Transverse colon (tissue), 4 donors: ENCODE measurements around the gene ZNFX1. TPM values are rescaled to one million over a fixed set of nuclear protein-coding genes. Genes with fewer than 3 reads are reported as not detected.
A peak's percentile ranks its signal among the peaks of the same experiment; 100 is the strongest.

Experiments used
- DNase-seq: peaks from one replicate; pipeline ENCODE4 v3.0.0-alpha.2; 2019
- H3K27ac ChIP-seq, 4 donors: fragments of 200-600 bp; sonication (generic); 2 replicates each; pipeline ENCODE4 v1.5.1; 2016 to 2018; ENCODE audit warnings: inconsistent platforms in 4 of 4
- H3K27me3 ChIP-seq: fragments of 200-600 bp; sonication (generic); 2 replicates; pipeline ENCODE4 v1.5.1; 2017; ENCODE audit warnings: inconsistent platforms
- H3K36me3 ChIP-seq, 4 donors: fragments of 200-600 bp; sonication (generic); 2 replicates each; pipeline ENCODE4 v1.5.1; 2017 to 2019; ENCODE audit warnings: inconsistent platforms in 4 of 4
- H3K4me1 ChIP-seq, 4 donors: fragments of 200-600 bp; sonication (generic); 2 replicates each; pipeline ENCODE4 v1.5.1; 2017 to 2020; ENCODE audit warnings: inconsistent platforms in 4 of 4
- H3K4me3 ChIP-seq, 4 donors: fragments of 200-600 bp; sonication (generic); 1 replicate in 1 of 4; 2 replicates in 3 of 4; pipeline versions ENCODE4 v1.5.1 to v1.6.1; 2017 to 2019; ENCODE audit warnings: inconsistent platforms in 4 of 4
- H3K9me3 ChIP-seq, 2 donors: fragments of 200-600 bp; sonication (generic); 2 replicates each; pipeline ENCODE4 v1.5.1; 2017 to 2019; ENCODE audit warnings: inconsistent platforms in 2 of 2
- EP300 ChIP-seq: sonication (generic); formaldehyde crosslinking; IDR thresholded peaks from one replicate; pipeline ENCODE4 v1.6.1; 2017; ENCODE audit warnings: antibody characterized with exemption, low read depth
- POLR2A ChIP-seq: fragments of 450-650 bp; IDR thresholded peaks from one replicate; pipeline ENCODE4 v1.6.1; 2016; ENCODE audit warnings: antibody characterized with exemption, mild to moderate bottlenecking, moderate library complexity
- POLR2AphosphoS5 ChIP-seq, 3 donors: sonication (generic); formaldehyde crosslinking; IDR thresholded peaks; one replicate each; pipeline ENCODE4 v1.6.1; 2016; ENCODE audit warnings: antibody characterized with exemption in 3 of 3
- WGBS, 2 donors: methylation state at CpG; one replicate each; pipeline ENCODE4 v1.1.5; 2018; ENCODE audit warnings: low coverage in 1 of 2; 5-methylcytosine and 5-hydroxymethylcytosine counted together
- in situ Hi-C, 4 donors: fragments of 200-750 bp; cut with MboI; loops; one replicate each; pipeline versions ENCODE4 v1.15.0 to v1.15.1; 2017; ENCODE audit warnings: low sequenced_read_pairs in 3 of 4, low pct_ligation_motif_present in 1 of 4, low pct_unique_long_range_greater_than_20kb in 1 of 4
- intact Hi-C: fragments of 100-400 bp; cut with DNase I; formaldehyde crosslinking; loops from one replicate; pipeline ENCODE4 v1.15.1; 2023; ENCODE audit warnings: low total_unique reads
- total RNA-seq, 4 donors: library from RNA; depleted of rRNA; stranded (reverse); fragments of >200 nt; gene quantifications; one replicate each; pipeline ENCODE4 v1.1.0, GENCODE V29; 2016
- TF ChIP-seq, protein P1 (sequence below), 5 experiments: fragments of 200-600 bp in 3 of 5; fragments of 450-650 bp in 2 of 5; sonication (generic) in 3 of 5; IDR thresholded peaks; 1 replicate in 2 of 5; 2 replicates in 3 of 5; pipeline ENCODE4 v1.5.1; 2016 to 2017; ENCODE audit warnings: antibody characterized with exemption in 5 of 5, inconsistent platforms in 3 of 5, mild to moderate bottlenecking in 2 of 5, moderate library complexity in 1 of 5

ZNFX1 gene
- total RNA-seq, 4 donors from 2014 or later = 29.1 to 35.4 (median 33.5) TPM

DNA sequence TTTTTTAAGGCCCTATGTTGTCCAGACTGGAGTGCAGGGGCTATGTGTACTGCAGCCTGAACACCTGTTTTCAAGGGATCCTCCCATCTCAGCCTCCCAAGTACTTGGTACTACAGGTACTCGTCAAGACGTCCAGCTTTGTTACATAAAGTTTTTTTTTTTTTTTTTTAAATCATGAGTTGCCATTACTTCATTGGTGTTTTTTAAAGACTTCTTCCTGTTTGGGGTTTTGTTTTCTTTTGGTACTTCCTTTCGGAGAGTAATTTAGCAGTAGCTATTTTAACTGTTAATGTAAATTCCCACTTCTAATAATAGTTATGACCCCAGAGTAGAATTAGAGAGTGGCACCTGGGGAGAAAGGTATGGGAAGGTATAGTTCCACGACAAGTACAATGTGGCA lies 10.5 kb downstream of the ZNFX1 start:
- Histone ChIP-seq H3K36me3 (peaks cover 0 to 45% (median 19%) of the 10 kb centered on the region in 4 donors), H3K4me1 (peaks cover 0 to 35% (median 11%) of the 10 kb centered on the region in 4 donors), H3K27ac (peak overlapping the region in 1 of 4 donors; percentile 31), H3K9me3 (no peaks in the 10 kb centered on the region), H3K27me3 (no peaks in the 10 kb centered on the region), H3K4me3 (no peak overlapping the region)
- no peak for TF ChIP-seq EP300
- TF ChIP-seq, protein P1, sequence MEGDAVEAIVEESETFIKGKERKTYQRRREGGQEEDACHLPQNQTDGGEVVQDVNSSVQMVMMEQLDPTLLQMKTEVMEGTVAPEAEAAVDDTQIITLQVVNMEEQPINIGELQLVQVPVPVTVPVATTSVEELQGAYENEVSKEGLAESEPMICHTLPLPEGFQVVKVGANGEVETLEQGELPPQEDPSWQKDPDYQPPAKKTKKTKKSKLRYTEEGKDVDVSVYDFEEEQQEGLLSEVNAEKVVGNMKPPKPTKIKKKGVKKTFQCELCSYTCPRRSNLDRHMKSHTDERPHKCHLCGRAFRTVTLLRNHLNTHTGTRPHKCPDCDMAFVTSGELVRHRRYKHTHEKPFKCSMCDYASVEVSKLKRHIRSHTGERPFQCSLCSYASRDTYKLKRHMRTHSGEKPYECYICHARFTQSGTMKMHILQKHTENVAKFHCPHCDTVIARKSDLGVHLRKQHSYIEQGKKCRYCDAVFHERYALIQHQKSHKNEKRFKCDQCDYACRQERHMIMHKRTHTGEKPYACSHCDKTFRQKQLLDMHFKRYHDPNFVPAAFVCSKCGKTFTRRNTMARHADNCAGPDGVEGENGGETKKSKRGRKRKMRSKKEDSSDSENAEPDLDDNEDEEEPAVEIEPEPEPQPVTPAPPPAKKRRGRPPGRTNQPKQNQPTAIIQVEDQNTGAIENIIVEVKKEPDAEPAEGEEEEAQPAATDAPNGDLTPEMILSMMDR (IDR thresholded peaks at IDR 0.05) = no peak
- no peak for TF ChIP-seq POLR2A
- TF ChIP-seq POLR2AphosphoS5 (IDR thresholded peaks at IDR 0.05) = no peak
- DNase-seq = no peak
- intact Hi-C loops = no loop called here
- WGBS, 2 donors = 60% methylated on average over 4 of the region's 4 CpGs
- in situ Hi-C loops = no loop called here

DNA sequence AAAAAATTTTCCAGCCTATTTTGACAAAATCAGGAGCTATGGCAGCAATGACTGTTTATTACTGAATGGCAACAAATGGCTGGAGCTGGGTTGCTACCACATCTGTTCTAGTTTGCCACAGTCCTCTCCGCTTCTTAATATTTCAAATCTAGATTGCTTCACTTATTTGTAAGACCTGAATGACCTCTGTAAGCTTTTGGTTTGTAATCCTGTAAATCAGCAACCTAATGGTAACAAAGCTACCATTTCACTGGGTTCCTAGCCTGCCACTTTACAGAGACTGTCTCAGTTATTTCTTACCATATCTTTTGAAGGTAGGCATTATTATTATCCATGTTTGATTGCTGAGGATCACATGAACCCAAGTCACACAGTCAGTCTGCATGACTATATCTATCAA lies 15.4 kb downstream of the ZNFX1 start:
- TF ChIP-seq, protein P1 (IDR thresholded peaks at IDR 0.05) = no peak
- TF ChIP-seq EP300 = no peak
- TF ChIP-seq POLR2AphosphoS5 (IDR thresholded peaks at IDR 0.05) = no peak
- TF ChIP-seq POLR2A = no peak
- WGBS, 2 donors = 0 to 63% methylated on average over 1 of the region's 1 CpG
- no peak for DNase-seq

DNA sequence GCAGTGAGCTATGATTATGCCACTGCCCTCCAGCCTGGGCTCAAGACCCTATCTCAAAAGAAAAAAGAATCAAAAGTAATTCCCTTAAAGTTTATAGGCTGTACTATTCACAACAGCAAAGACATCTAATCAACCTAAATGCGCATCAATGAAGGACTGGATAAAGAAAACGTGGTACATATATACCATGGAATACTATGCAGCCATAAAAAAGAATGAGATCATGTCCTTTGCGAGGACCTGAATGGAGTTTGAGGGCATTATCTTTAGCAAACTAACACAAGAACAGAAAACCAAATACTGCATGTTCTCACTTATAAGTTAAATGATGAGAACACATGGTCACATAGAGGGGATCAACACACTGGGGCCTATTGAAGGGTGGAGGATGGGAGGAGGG lies 16.7 kb downstream of the ZNFX1 start:
- intact Hi-C loops (no loop called here), in situ Hi-C loops (no loop called here)
- DNase-seq = no peak
- Histone ChIP-seq H3K27me3 (no peaks in the 10 kb centered on the region), H3K4me1 (peaks cover 0 to 2% (median 0%) of the 10 kb centered on the region in 4 donors), H3K4me3 (no peak overlapping the region), H3K36me3 (peaks cover 0 to 85% (median 39%) of the 10 kb centered on the region in 4 donors), H3K9me3 (no peaks in the 10 kb centered on the region), H3K27ac (no peak overlapping the region)
- TF ChIP-seq EP300 = no peak
- 94 to 97% methylated on average over 3 of the region's 3 CpGs for WGBS, 2 donors

More for the DNA sequence above, 15.4 kb downstream of the ZNFX1 start:
- H3K4me1 ChIP-seq = peaks cover 0 to 15% (median 1%) of the 10 kb centered on the region in 4 donors
- in situ Hi-C loops = no loop called here
- H3K27me3 ChIP-seq = no peaks in the 10 kb centered on the region
- H3K9me3 ChIP-seq = no peaks in the 10 kb centered on the region
- no peak overlapping the region for H3K4me3 ChIP-seq
- intact Hi-C loops = no loop called here
- peaks cover 0 to 78% (median 34%) of the 10 kb centered on the region in 4 donors for H3K36me3 ChIP-seq
- no peak overlapping the region for H3K27ac ChIP-seq

DNA sequence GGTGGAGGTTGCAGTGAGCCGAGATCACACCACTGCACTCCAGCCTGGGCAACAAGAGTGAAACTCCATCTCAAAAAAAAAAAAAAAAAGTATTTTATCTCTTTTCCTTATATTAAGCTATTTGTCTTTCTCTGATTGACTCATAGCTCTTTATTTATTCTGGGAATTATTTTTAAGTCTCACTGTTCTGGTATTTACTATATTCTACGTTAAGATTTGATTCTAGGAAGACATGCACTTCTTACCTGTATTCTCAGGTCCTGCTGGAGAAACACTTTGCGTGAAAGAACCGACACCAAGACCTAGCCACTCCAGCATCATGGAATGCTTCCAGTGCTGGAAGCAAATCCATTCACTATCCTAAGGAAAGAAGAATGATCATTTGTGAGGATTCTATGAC lies 17.6 kb downstream of the ZNFX1 start:
- in situ Hi-C loops = no loop called here
- peaks cover 0 to 89% (median 40%) of the 10 kb centered on the region in 4 donors for H3K36me3 ChIP-seq
- WGBS, 2 donors = 86 to 96% methylated on average over 4 of the region's 4 CpGs
- H3K9me3 ChIP-seq = no peaks in the 10 kb centered on the region
- TF ChIP-seq, protein P1 (IDR thresholded peaks at IDR 0.05) = no peak
- no peak for TF ChIP-seq POLR2AphosphoS5 (IDR thresholded peaks at IDR 0.05)
- no peak for TF ChIP-seq EP300
- no peak for TF ChIP-seq POLR2A
- intact Hi-C loops = no loop called here
- H3K4me3 ChIP-seq = no peak overlapping the region
- no peaks in the 10 kb centered on the region for H3K27me3 ChIP-seq
- DNase-seq = no peak
- H3K27ac ChIP-seq = no peak overlapping the region
- H3K4me1 ChIP-seq = no peaks in the 10 kb centered on the region

DNA sequence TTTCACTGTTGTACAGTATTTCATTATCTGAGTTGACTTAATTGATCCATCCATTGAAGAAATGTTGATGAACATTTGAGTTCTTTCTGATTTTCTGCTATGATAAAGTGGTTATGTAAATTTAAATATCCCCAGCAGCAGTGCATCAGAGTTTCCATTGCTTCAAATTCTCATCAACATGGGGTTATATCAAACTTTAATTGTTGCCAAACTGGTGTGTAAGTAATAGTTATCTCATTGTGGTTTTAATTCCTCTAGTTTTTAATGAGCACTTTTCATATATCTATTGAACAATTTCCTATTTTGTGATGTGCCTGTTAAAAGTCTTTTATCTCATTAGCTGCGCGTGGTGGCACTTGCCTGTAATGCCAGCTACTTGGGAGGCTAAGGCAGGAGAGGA lies 18.1 kb downstream of the ZNFX1 start:
- Histone ChIP-seq H3K9me3 (no peaks in the 10 kb centered on the region), H3K36me3 (peaks cover 0 to 87% (median 39%) of the 10 kb centered on the region in 4 donors)
- in situ Hi-C loops = no loop called here

More for the DNA sequence above, 18.1 kb downstream of the ZNFX1 start:
- H3K4me3 ChIP-seq = no peak overlapping the region
- no peaks in the 10 kb centered on the region for H3K4me1 ChIP-seq
- DNase-seq = no peak
- 96% methylated on average over 2 of the region's 2 CpGs; no CpG with 5 or more reads in 1 of the 2 donors for WGBS, 2 donors
- H3K27ac ChIP-seq = no peak overlapping the region
- no peaks in the 10 kb centered on the region for H3K27me3 ChIP-seq
- intact Hi-C loops = no loop called here
- no peak for TF ChIP-seq EP300
- TF ChIP-seq POLR2AphosphoS5 (IDR thresholded peaks at IDR 0.05) = no peak
- TF ChIP-seq, protein P1 (IDR thresholded peaks at IDR 0.05) = no peak
